HepG2 (cell line): ENCODE measurements around the gene C1QTNF1. TPM values are rescaled to one million over a fixed set of nuclear protein-coding genes. Genes with fewer than 3 reads are reported as not detected.

Experiments used
- ATAC-seq: fragments of 200-7000 bp; cut with Tn5 transposase; 3 replicates; pipeline ENCODE4 v1.9.1; 2020; ENCODE audit warnings: mild to moderate bottlenecking, moderate library complexity
- BruUV-seq: library from RNA; stranded (reverse); fragments of 400-500 nt; replicated peaks from 2 replicates; lab custom pipeline; 2021; lab: Mats Ljungman, UMichigan
- CTCF ChIA-PET: fragments of 300-600 bp; formaldehyde crosslinking; extraction: SDS; loops from one replicate; lab custom pipeline; 2021; ENCODE audit warnings: low total read pairs, inconsistent platforms, low intra/inter-chr PET ratio; lab: Yijun Ruan, JAX
- POLR2A ChIA-PET: fragments of 350-600 bp; sonication (Branson Sonifier 250); formaldehyde crosslinking; loops from one replicate; lab custom pipeline; 2020; ENCODE audit warnings: antibody characterized with exemption, inconsistent platforms; lab: Yijun Ruan, JAX
- DNase-seq: peaks from one replicate; pipeline ENCODE4 v3.0.0-alpha.2; 2015; ENCODE audit warnings: low spot score
- FAIRE-seq: peaks from 3 replicates; lab custom pipeline; 2011; peaks lifted over from hg19 to GRCh38; lab: Jason Lieb, UNC
- H2AFZ ChIP-seq: one replicate; pipeline ENCODE4 v1.6.1; 2011; ENCODE audit warnings: low read length, inconsistent platforms
- H3K27ac ChIP-seq: fragments of 300-600 bp; 3 replicates; pipeline ENCODE4 v1.8.0; 2011; ENCODE audit warnings: mixed run types, mild to moderate bottlenecking, mixed read lengths, low read length, inconsistent platforms; ENCODE audit not compliant: insufficient read depth; ENCODE audit errors: extremely low read length
- H3K27me3 ChIP-seq, 2 experiments: fragments of 200-600 bp in 1 of 2; 2 replicates in 1 of 2; 3 replicates in 1 of 2; pipeline versions ENCODE4 v1.6.0 to v1.8.0; 2011; ENCODE audit warnings: low read length in 2 of 2, mild to moderate bottlenecking in 2 of 2, moderate library complexity in 2 of 2, inconsistent platforms in 1 of 2; ENCODE audit not compliant: insufficient read depth in 2 of 2, control insufficient read depth in 1 of 2
- H3K36me3 ChIP-seq, 2 experiments: fragments of 200-600 bp in 1 of 2; replicated peaks in 1 of 2; 2 replicates in 1 of 2; 3 replicates in 1 of 2; pipeline versions ENCODE4 v1.5.1 to v1.8.0; 2011; ENCODE audit warnings: low read length in 2 of 2, inconsistent platforms in 1 of 2; ENCODE audit not compliant: insufficient read depth in 2 of 2, control insufficient read depth in 1 of 2
- H3K4me1 ChIP-seq: 2 replicates; pipeline ENCODE4 v1.5.1; 2012; ENCODE audit warnings: low read length, inconsistent platforms; ENCODE audit not compliant: insufficient read depth
- H3K4me2 ChIP-seq: 2 replicates; pipeline ENCODE4 v1.6.0; 2011; ENCODE audit warnings: low read depth, low read length, inconsistent platforms
- H3K4me3 ChIP-seq, 3 experiments: fragments of 200-600 bp in 1 of 3; sonication (generic), shearing (Covaris generic) in 1 of 3; replicated peaks in 1 of 3; 2 replicates each; pipeline ENCODE4 v1.5.1; 2011 to 2016; ENCODE audit warnings: low read length in 3 of 3, inconsistent platforms in 2 of 3, low read depth in 2 of 3, mild to moderate bottlenecking in 2 of 3, control low read depth in 1 of 3, mixed read lengths in 1 of 3; ENCODE audit not compliant: insufficient read depth in 1 of 3
- H3K79me2 ChIP-seq: one replicate; pipeline ENCODE4 v1.6.1; 2011; ENCODE audit warnings: low read length, inconsistent platforms; ENCODE audit not compliant: insufficient read depth
- H3K9ac ChIP-seq: 2 replicates; pipeline ENCODE4 v1.6.0; 2011; ENCODE audit warnings: mild to moderate bottlenecking, low read depth, low read length, inconsistent platforms; ENCODE audit not compliant: insufficient read depth
- H3K9me3 ChIP-seq: 2 replicates; pipeline ENCODE4 v1.5.1; 2012; ENCODE audit warnings: mild to moderate bottlenecking, low read length
- H4K20me1 ChIP-seq: 2 replicates; pipeline ENCODE4 v1.6.0; 2011; ENCODE audit warnings: inconsistent platforms, mild to moderate bottlenecking, low read length, moderate library complexity; ENCODE audit not compliant: insufficient read depth
- ARHGAP35 ChIP-seq: sonication (generic); formaldehyde crosslinking; IDR thresholded peaks from 2 replicates; pipeline ENCODE4 v1.9.0; 2022; ENCODE audit warnings: mild to moderate bottlenecking, inconsistent platforms, moderate library complexity, missing genetic modification reagents, borderline replicate concordance
- BHLHE40 ChIP-seq: IDR thresholded peaks from 2 replicates; pipeline ENCODE4 v1.6.1; 2011; ENCODE audit warnings: low read length, improper control_type of control experiment
- CEBPG ChIP-seq: IDR thresholded peaks from 2 replicates; pipeline ENCODE4 v1.6.1; 2016
- EEA1 ChIP-seq: sonication (generic); formaldehyde crosslinking; IDR thresholded peaks from 2 replicates; pipeline ENCODE4 v1.5.1; 2020; ENCODE audit warnings: mild to moderate bottlenecking, missing genetic modification reagents, borderline replicate concordance
- HMG20A ChIP-seq: IDR thresholded peaks from 2 replicates; pipeline ENCODE4 v1.6.1; 2016; ENCODE audit warnings: borderline replicate concordance
- MAFG ChIP-seq: sonication (generic); formaldehyde crosslinking; IDR thresholded peaks from 2 replicates; pipeline ENCODE4 v1.5.1; 2020; ENCODE audit warnings: mild to moderate bottlenecking, missing genetic modification reagents
- MYC ChIP-seq: sonication (generic); formaldehyde crosslinking; IDR thresholded peaks from 2 replicates; pipeline ENCODE4 v1.9.0; 2021; ENCODE audit warnings: missing genetic modification reagents, borderline replicate concordance
- RXRA ChIP-seq: sonication (generic); formaldehyde crosslinking; IDR thresholded peaks from 2 replicates; pipeline ENCODE4 v1.5.1; 2020; ENCODE audit warnings: missing genetic modification reagents
- SMARCE1 ChIP-seq: fragments of 450-650 bp; IDR thresholded peaks from 2 replicates; pipeline ENCODE4 v1.6.1; 2017; ENCODE audit warnings: borderline replicate concordance
- SMC3 ChIP-seq: IDR thresholded peaks from 2 replicates; pipeline ENCODE4 v1.6.1; 2011; ENCODE audit warnings: low read length, improper control_type of control experiment
- THYN1 ChIP-seq: sonication (generic); formaldehyde crosslinking; IDR thresholded peaks from 2 replicates; pipeline ENCODE4 v1.8.1; 2023; ENCODE audit warnings: low read depth, mild to moderate bottlenecking, moderate library complexity, missing genetic modification reagents, borderline replicate concordance
- ZNF652 ChIP-seq: IDR thresholded peaks from 2 replicates; pipeline ENCODE4 v1.6.1; 2016; ENCODE audit warnings: low read depth, borderline replicate concordance
- ZNF777 ChIP-seq: sonication (generic); formaldehyde crosslinking; IDR thresholded peaks from 2 replicates; pipeline ENCODE4 v1.4.0; 2020; ENCODE audit warnings: missing genetic modification reagents
- WGBS: methylation state at CpG from one replicate; pipeline ENCODE4 v1.1.6; 2017; ENCODE audit warnings: low lambda C conversion rate; 5-methylcytosine and 5-hydroxymethylcytosine counted together
- in situ Hi-C: cut with HindIII; loops from 2 replicates; pipeline ENCODE4 v1.10.0; 2017; ENCODE audit warnings: low pct_unique_long_range_greater_than_20kb; ENCODE audit not compliant: extremely low pct_ligation_motif_present
- intact Hi-C: fragments of 100-400 bp; cut with micrococcal nuclease; formaldehyde crosslinking; loops from one replicate; pipeline ENCODE4 v1.10.0; 2022; ENCODE audit not compliant: unreplicated experiment
- polyA plus RNA-seq, 8 experiments: library from polyadenylated mRNA; depleted of rRNA in 3 of 8; stranded (reverse) in 7 of 8; unstranded in 1 of 8; fragments of >200 nt; fragmentation: Illumina TruSeq in 4 of 8; extraction: Trizol in 4 of 8; gene quantifications; 2 replicates each; pipeline versions ENCODE4 v1.2.1 to v1.2.3, GENCODE V29; 2011 to 2016; ENCODE audit warnings: low read depth in 4 of 8, missing spikeins in 1 of 8, mixed read lengths in 1 of 8; ENCODE audit not compliant: insufficient read depth in 1 of 8
- total RNA-seq, 5 experiments: library from RNA; depleted of rRNA; stranded (reverse); fragments of >200 nt; fragmentation: Illumina TruSeq; extraction: Trizol; gene quantifications; 2 replicates each; pipeline ENCODE4 v1.2.3, GENCODE V29; 2016; ENCODE audit warnings: low read depth in 1 of 5
- TF ChIP-seq, protein P1 (sequence below): sonication (generic); formaldehyde crosslinking; IDR thresholded peaks from 2 replicates; pipeline ENCODE4 v1.5.0; 2020; ENCODE audit warnings: mild to moderate bottlenecking, missing genetic modification reagents, moderate library complexity
- TF ChIP-seq, protein P2 (sequence below): sonication (generic); formaldehyde crosslinking; IDR thresholded peaks from 2 replicates; pipeline ENCODE4 v1.5.0; 2020; ENCODE audit warnings: mild to moderate bottlenecking, missing genetic modification reagents
- TF ChIP-seq, protein P3 (sequence below): sonication (generic); formaldehyde crosslinking; IDR thresholded peaks from 2 replicates; pipeline ENCODE4; 2020; ENCODE audit warnings: missing genetic modification reagents, mild to moderate bottlenecking, borderline replicate concordance
- TF ChIP-seq, protein P4 (sequence below): sonication (generic); formaldehyde crosslinking; IDR thresholded peaks from 2 replicates; pipeline ENCODE4 v1.5.0; 2020; ENCODE audit warnings: missing genetic modification reagents, mild to moderate bottlenecking, borderline replicate concordance

C1QTNF1 gene
- total and polyA plus RNA-seq, 2 of the 13 experiments (the other 11 are each of a cell fraction or from before 2014, with no cell fraction given) = 0.18 to 0.86 TPM

DNA sequence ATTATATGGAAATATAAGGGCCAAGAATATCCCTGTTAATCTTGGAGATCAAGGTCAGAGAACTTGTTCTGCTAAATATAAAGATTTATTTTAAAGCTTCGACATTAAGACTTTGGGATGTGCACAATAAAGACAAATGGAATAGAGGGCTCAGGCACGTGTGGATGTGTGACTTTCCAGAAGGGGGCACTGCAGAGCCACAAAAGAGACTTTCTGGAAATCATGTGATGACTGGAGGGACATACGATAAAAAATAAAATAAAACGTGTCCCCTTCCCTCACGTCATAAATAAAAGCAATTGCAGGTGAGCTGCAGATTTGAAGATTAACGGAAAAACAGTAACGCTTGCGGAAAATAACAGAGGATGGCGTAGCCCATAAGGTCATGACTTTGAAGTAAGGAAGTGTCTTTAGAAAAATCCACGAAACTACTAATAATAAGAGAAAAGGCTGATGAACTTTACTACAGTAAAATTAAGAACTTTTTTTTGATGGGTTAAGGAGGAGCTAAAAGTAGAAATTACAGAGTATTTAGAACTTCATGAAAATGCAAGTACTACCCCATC lies 41.2 kb downstream of the C1QTNF1 start (continued):
- TF ChIP-seq, protein P1, sequence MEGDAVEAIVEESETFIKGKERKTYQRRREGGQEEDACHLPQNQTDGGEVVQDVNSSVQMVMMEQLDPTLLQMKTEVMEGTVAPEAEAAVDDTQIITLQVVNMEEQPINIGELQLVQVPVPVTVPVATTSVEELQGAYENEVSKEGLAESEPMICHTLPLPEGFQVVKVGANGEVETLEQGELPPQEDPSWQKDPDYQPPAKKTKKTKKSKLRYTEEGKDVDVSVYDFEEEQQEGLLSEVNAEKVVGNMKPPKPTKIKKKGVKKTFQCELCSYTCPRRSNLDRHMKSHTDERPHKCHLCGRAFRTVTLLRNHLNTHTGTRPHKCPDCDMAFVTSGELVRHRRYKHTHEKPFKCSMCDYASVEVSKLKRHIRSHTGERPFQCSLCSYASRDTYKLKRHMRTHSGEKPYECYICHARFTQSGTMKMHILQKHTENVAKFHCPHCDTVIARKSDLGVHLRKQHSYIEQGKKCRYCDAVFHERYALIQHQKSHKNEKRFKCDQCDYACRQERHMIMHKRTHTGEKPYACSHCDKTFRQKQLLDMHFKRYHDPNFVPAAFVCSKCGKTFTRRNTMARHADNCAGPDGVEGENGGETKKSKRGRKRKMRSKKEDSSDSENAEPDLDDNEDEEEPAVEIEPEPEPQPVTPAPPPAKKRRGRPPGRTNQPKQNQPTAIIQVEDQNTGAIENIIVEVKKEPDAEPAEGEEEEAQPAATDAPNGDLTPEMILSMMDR (CRISPR knock-in tag) = peak; percentile 71
- no peak for TF ChIP-seq ARHGAP35 (CRISPR knock-in tag)
- TF ChIP-seq, protein P2, sequence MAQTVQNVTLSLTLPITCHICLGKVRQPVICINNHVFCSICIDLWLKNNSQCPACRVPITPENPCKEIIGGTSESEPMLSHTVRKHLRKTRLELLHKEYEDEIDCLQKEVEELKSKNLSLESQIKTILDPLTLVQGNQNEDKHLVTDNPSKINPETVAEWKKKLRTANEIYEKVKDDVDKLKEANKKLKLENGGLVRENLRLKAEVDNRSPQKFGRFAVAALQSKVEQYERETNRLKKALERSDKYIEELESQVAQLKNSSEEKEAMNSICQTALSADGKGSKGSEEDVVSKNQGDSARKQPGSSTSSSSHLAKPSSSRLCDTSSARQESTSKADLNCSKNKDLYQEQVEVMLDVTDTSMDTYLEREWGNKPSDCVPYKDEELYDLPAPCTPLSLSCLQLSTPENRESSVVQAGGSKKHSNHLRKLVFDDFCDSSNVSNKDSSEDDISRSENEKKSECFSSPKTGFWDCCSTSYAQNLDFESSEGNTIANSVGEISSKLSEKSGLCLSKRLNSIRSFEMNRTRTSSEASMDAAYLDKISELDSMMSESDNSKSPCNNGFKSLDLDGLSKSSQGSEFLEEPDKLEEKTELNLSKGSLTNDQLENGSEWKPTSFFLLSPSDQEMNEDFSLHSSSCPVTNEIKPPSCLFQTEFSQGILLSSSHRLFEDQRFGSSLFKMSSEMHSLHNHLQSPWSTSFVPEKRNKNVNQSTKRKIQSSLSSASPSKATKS (CRISPR knock-in tag) = no peak
- peak; percentile 50; the same call in 1 of the 2 replicates for TF ChIP-seq BHLHE40
- TF ChIP-seq SMC3 = peak; percentile 57
- TF ChIP-seq EEA1 (CRISPR knock-in tag) = no peak
- TF ChIP-seq, all 625 proteins: peak for 8

DNA sequence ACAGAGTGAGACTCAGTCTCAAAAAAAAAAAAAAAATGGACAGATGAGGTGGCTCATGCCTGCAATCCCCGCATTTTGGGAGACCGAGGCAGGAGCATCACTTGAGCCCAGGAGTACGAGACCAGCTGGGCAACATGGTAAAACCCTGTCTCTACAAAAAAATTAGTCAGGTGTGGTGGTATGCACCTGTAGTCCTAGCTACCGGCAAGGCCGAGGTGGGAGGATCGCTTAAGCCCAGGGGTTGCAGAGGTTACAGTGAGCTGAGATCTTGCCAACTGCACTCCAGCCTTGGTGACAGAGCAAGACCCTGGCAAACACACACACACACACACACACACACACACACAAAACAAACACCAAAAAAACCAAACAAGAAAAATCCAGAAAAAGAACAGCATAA lies 43.0 kb downstream of the C1QTNF1 start:
- no peaks in the 10 kb centered on the region for H3K79me2 ChIP-seq
- H3K9me3 ChIP-seq = no peaks in the 10 kb centered on the region
- H4K20me1 ChIP-seq = no peaks in the 10 kb centered on the region
- no peak overlapping the region for H3K27ac ChIP-seq
- H3K4me3 ChIP-seq = no peak overlapping the region
- FAIRE-seq (no peak), DNase-seq (no peak), ATAC-seq (no peak)
- no TSS peak for BruUV-seq
- ChIA-PET POLR2A (interaction anchor here (1.2 kb wide), 1 partner anchor 41 kb away, joined by 3 read pairs; no protein-coding TSS in a partner anchor), CTCF (no interaction called here)
- H3K9ac ChIP-seq = no peak overlapping the region
- no peaks in the 10 kb centered on the region for H3K4me1 ChIP-seq
- H3K36me3 ChIP-seq = no peaks in the 10 kb centered on the region
- WGBS = 5% methylated on average over 6 of the region's 6 CpGs
- intact Hi-C loops = no loop called here
- in situ Hi-C loops = no loop called here
- H2AFZ ChIP-seq = no peak overlapping the region
- no peak overlapping the region for H3K4me2 ChIP-seq
- peaks cover 0 to 33% of the 10 kb centered on the region in 2 experiments; a peak in 3 of 5 replicates for H3K27me3 ChIP-seq
- no peak for TF ChIP-seq ZNF652 (CRISPR knock-in tag)
- TF ChIP-seq HMG20A (CRISPR knock-in tag) = no peak
- TF ChIP-seq SMARCE1 = no peak
- no peak for TF ChIP-seq RXRA (CRISPR knock-in tag)
- no peak for TF ChIP-seq MAFG (CRISPR knock-in tag)
- TF ChIP-seq, protein P3, sequence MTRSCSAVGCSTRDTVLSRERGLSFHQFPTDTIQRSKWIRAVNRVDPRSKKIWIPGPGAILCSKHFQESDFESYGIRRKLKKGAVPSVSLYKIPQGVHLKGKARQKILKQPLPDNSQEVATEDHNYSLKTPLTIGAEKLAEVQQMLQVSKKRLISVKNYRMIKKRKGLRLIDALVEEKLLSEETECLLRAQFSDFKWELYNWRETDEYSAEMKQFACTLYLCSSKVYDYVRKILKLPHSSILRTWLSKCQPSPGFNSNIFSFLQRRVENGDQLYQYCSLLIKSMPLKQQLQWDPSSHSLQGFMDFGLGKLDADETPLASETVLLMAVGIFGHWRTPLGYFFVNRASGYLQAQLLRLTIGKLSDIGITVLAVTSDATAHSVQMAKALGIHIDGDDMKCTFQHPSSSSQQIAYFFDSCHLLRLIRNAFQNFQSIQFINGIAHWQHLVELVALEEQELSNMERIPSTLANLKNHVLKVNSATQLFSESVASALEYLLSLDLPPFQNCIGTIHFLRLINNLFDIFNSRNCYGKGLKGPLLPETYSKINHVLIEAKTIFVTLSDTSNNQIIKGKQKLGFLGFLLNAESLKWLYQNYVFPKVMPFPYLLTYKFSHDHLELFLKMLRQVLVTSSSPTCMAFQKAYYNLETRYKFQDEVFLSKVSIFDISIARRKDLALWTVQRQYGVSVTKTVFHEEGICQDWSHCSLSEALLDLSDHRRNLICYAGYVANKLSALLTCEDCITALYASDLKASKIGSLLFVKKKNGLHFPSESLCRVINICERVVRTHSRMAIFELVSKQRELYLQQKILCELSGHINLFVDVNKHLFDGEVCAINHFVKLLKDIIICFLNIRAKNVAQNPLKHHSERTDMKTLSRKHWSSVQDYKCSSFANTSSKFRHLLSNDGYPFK (CRISPR knock-in tag) = no peak
- TF ChIP-seq CEBPG (CRISPR knock-in tag) = no peak
- no peak for TF ChIP-seq MYC (CRISPR knock-in tag)
- TF ChIP-seq ZNF777 (CRISPR knock-in tag) = no peak
- TF ChIP-seq, protein P4, sequence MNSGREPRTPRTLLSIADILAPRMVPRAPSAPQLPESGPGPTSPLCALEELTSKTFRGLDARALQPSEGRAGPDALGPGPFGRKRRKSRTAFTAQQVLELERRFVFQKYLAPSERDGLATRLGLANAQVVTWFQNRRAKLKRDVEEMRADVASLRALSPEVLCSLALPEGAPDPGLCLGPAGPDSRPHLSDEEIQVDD = no peak
- TF ChIP-seq THYN1 (CRISPR knock-in tag) = no peak
